GM19328 (cell line): ENCODE data around the gene TOMM5.
A peak's percentile ranks its signal among the peaks of the same experiment; 100 is the strongest.
"Not testable (repeated sequence)": the region's sequence is repeated elsewhere in the genome, so short reads cannot be mapped to it uniquely, and the experiment has no call there.

ENCODE experiments used
- ATAC-seq: cut with Tn5 transposase; IDR thresholded peaks from one replicate; pipeline ENCODE4 v1.9.1; 2021; ENCODE audit warnings: mild to moderate bottlenecking, moderate library complexity; ENCODE audit not compliant: unreplicated experiment

TOMM5 gene

DNA sequence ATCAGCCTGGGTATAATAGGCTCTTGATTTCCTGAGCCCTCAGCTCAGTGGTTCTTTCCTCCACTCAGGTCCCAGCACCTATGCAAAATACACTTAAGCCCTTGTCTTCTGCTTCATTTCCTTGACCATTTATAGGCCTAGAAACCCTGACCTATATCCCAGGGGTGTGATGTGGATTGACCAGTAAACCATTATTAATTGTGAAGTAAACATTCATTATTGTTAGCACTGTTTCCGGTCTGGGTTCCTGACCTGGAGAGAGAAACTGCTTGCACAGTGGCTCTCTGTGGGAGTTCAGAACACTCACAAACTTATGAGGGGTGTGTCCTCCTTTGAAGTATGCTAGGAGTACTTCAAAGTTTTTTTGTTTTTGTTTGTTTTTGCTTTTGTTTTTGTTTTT lies 19.6 kb upstream of the TOMM5 start:
- no peak for ATAC-seq

DNA sequence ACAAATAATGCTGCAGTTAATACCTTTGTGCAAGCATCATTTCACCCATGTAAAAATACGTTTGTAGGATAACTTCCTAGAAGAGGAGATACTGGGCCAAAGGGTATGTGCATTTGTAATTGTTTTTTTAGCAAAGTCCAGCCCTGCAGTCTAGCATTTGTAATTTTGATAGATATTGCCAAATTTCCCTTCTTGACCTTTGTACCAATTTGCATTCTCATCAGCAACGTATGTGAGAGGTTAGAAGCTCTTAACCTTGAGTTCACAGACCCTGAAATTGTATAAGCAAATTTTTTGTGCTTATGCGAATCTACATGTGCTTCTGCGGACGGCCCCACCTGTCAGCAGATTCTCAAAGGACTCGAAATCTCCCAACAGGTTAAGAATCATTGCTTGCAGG lies 18.6 kb upstream of the TOMM5 start:
- ATAC-seq, result no peak

DNA sequence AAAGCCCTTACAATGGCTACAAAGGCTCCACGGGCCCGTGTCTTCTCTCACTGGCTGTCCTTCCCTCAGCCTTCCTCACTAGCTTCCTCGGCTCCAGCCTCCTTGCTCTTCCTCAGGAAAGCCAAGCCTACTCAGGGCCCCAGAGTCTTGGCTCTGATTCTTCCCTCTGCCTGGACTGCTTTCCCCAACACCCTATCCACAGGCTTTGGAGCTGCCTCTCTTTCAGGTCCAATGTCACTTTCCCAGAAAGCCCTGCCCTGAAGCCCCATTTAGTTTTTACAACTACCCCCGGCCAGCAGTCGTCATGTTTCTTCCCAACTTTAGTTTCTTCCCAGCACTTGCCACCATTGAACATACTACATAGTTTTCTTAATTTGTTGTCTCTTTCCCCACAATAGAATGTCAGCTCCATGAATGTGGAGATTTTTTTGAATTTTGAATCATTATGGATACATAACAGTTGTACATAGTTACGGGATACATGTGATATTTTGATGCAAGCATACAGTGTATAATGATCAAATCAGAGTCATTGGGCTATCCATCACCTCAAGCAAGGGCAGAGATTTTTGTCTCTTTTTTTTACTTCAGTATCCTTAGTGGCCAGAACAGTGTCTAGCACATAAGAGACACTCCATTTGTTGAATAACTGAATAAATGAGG lies 17.5 kb upstream of the TOMM5 start:
- ATAC-seq, result no peak

DNA sequence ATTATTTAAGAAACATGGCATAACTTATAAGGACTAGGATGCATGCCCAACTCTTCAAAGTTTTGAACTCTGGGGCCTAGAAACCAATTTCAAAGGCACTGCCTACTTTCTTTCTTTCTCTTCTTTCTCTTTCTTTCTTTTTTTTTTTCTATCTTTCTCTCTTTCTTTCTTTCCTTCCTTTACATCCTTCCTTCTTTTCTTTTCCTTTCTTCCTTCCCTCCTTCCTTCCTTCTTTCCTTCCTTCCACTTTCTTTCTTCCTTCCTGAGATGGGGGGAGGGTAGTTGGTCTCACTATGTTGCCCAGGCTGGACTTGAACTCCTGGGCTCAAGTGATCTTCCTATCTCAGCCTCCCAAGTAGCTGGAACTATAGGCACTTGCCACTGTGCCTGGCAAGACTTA lies 15.9 kb upstream of the TOMM5 start:
- no peak for ATAC-seq

DNA sequence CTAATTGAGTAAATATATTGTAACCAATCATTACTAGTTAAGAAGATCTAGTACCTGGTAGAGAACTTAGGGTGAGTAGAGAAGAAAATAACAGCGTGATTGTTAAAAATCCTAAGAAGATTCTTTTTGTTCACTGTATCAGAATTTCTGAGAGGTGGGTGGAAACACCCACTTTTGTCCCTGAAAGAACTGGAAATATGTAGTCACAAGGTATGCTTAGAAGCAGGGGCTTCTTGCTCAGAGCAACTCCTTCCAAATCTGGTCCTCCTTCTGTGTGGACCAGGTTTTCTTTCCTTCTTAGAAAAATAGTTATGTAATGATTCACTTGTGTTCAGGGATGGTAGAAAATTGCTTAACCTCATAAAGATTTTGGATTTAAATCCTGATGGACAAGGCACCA lies 11.9 kb upstream of the TOMM5 start:
- no peak for ATAC-seq

DNA sequence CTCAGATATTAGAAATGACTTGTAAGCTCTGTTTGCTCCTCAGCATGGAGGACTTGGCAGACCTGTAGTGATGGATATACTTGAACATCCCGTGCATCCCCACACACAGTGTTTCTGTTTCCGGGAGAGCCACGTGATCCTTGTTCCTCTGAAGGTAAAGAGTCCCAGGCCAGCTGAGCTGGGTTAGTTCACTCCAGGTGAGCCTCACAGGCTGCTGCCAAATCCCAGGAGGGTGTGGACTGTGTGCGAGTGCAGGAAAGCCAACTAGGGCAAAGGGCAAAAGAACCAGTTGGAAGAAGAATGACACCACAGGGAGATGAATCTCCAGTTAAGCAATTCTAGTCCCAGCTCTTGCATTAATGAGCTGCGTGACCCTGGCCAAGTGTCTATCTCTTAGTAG lies 10.4 kb upstream of the TOMM5 start:
- no peak for ATAC-seq

DNA sequence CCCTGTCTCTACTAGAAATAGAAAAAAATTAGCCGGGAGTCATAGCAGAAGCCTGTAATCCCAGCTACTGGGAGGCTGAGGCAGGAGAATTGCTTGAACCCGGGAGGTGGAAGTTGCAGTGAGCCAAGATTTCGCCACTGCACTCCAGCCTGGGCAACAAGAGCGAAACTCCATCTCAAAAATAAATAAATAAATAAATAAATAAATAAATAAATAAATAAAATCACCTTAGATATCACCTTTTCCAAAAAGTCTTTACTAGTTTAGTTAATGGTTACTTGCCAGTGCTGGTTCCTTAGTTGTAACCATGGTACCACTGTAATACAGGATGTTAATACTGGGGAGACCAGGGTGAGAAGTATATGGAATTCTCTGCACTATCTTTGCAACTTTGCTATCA lies 9.7 kb upstream of the TOMM5 start:
- ATAC-seq, result not testable (repeated sequence)

DNA sequence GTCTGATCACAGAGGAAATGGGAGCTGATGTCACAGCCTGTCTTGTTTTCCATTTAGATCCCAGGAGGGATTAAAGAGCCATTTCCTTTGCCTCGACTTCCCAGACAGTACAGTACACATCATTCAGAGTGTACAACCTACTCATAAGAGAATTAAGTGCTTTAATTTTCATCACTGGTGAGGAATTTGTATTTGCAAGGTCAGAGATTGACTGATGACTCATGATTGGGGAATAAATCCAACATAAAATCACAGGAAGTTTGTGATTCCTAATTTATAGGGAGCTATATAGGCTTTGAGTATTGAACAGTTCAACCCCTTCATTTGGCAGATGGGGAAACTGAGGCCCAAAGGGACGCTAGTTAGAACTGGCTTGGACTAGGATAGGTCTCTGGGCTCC lies 4.1 kb upstream of the TOMM5 start:
- no peak for ATAC-seq

DNA sequence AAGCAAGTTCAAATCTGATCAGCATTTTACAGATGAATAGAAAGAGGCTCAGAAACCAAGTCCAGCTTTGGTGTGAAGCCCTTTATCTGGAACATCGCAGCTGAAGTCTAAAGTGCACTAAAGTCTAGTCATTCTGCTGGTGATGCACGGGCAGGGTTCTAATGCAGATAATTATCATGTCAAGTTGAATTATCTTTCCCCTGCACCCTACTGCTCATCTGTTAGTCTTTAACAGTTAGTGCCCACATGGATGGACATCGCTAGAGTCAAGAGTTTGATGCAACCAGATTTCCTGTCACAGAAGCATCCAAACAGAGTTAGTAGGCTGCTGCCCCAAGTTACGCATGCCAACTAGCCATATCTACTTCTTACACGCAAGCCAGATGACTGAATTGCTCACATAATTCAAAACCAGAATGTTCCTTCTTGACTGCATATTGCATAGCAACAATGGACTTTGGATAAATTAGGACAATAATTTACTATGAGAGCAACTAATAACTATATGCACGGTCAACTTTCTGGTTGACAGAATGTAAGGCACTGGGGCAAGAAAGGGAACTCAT lies 1.6 kb upstream of the TOMM5 start:
- no peak for ATAC-seq

DNA sequence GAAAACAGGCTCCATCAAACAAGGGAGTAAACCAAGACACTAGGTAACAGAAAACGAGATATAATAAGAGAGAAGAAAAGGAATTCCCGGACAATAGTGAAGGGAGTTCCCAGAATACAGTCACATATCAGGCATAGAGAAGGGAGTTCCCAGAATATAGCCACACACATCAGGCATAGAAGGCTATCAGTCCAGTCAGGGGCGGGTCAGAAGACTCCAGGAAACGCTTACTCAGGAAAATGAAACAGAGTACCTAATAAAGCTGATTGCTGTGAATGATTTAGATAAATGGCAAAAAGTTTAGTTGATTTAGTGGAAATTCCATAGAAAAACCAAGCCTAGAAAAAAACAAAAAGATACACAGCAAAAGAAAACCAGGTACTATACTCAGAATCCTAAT lies 4.9 kb downstream of the TOMM5 start:
- ATAC-seq, result no peak

DNA sequence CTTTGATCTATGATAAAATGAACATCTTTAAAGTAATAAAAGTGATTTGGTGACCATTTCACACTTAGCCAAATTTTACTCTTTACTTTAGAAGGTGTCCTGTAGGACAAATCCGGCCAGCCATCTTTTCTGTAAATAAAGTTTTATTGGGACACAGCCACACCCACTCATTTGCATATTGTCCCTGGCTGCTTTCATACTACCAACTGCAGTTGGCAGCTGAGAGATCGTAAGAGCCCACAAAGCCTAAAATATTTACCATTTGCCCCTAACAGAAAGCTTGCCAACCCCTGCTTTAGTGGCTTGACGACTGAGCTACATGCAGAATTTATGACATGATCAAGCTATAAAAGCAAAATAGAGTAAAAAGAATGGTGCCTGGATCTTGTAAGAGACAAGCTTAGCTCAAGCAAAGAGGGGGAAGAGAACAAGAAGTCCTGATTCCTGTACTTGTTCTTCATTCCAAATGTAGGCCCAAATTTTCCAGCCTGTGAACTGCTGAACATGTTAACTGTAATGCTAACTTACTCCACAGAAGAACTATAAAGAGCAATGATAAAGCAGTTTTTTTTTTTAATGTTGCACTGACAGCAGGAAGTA lies 8.8 kb downstream of the TOMM5 start:
- ATAC-seq, result no peak

DNA sequence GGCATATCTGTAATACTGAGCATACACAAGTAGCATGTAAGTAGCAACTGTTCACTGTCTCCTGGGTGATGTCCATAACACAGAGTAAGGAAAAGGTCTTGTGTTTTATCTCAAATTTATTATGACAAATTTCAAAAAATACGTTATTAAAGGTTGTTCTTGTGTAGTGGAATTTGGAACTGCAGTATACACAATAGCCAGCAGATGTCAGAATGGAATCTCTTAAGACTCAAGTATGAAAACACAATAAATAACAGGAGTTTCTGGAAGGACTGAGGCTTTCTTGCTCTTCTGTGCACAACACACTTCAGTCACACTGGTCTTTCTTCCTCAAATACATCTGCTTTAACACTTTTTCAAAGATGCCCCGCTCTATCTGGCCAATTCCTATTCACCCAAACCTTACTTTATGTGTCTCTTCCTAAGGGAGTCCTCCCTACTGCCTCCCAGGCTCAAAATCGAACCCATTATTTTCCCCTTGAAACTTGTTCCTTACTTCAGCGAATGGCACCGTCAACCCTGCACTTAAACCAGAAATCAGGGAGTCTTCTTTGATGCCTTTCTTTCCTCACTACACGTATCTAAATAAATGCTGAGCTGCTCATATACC lies 9.7 kb downstream of the TOMM5 start:
- ATAC-seq, result no peak

DNA sequence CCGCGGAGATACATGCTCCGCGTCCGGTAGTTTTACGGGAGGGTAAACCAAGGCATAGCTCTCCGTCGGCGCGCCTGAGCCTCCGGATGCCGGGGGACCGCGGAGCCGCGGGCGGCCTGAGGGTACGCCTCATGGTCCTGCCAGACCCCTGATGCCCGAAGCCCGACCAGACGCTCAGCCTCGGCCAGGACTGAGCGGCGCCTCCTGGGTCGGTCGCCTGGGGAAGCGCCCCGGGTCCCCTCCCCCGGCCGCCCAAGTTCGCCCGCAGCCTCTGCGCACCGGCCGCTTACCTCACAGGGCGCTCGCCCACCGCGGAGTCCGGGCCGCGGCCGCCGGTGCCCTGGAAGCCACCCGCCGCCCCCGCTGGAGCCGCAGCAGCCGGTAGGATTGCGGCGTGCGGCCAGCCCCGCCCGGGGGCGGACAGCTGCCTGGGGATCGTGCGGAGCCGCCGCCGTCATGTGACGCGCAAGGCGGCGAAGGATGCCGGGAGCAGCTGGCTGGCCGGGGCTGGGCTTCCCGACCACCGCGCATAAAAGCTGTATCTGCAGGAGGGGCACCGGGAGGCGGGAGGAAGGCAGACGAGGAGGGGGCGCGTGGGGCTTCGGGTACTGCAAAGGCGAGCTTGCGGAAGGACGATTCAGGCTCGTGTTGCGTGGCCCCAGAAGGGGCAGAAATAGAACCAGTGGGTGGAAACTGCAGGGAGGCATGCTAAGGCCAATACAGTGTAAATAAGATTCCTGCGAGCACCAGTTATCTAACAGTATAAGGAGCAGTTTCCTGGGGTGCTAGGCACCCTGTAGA lies 16.3 kb downstream of the TOMM5 start, which contains the start of gene FBXO10:
Gene FBXO10 (minus strand): TSS at position 460 of the 801 bp plus-strand sequence. CDS start 34,612 bp downstream, outside the sequence.
- peak; percentile 64 for ATAC-seq

DNA sequence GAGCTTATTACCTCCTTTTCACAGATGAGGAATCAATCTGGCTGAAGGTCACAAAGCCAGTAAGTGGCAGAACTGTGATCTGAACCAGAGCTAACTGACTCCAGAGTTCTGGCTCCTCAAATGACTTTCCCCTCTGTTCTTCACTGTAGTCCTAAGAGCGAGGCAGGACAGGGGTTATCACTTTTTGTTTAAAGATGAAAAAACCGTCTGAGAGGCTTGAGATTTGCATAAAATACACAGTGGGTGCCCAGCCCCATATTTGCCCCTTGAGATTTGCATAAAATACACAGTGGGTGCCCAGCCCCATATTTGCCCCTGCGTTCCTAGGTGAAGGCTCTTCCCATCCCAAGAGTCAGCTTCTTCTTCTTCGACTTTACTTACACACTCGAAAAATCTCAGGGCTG lies 16.9 kb downstream of the TOMM5 start:
- peak; percentile 41 for ATAC-seq

DNA sequence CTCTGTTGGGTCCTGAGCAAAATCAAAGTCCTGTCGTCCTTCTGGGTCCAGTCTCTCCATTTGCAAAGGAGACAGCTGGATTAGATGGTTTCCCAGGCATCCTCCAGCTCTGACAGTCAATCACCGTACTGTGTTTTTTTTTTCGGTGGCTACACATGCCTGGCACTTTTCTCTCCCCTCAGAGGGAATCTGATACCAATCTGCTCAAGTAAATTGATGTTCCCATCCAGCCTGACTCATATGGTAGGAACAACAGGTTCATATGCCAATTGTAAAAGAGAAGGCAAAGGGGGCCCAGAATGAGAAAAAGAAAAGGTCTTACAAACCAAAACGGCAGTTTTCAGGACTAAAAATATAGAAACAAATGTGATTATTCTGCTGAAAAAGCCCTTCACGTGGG lies 17.4 kb downstream of the TOMM5 start:
- no peak for ATAC-seq

DNA sequence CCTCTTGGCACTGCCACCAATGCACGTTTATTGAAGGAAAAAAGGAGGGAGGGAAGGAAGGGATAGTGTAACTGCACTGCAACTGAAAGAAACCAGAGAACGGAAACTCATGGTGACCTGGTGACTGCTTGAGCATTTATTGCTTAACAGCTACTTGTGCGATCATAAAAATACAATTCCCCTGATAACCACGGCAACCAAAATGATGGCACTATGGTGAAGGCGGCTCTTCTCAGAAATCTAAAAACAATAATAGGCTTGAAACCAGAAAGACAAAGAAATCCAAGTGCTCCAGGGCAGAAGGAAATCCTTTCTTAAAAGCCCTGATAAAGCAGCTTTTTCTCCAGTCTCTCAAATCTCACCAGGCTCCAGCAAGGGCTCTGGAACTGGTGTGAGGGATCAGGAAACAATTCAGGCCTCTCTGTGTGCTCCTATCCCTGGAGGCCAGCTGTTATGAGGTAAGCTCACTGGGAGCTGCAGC lies 18.1 kb downstream of the TOMM5 start:
- no peak for ATAC-seq

DNA sequence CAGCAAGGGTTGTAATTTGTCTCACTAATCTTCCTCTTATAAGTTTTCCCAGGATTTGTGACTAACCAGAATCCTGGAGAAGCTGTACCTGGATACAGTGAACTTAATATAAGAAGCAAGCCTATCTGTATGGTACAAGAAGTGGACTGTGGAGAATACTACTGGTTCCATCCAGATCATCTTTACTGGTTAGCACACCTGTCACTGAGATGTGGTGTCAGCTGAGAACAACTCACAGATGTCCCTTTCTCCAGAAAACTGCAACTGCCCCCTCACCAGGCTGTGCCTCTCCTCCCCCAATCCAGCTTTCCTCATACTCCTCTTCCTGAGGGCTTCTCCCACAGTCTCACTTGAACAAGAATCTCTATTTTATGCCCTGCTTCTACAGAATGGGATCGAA lies 21.1 kb downstream of the TOMM5 start:
- ATAC-seq, result no peak

DNA sequence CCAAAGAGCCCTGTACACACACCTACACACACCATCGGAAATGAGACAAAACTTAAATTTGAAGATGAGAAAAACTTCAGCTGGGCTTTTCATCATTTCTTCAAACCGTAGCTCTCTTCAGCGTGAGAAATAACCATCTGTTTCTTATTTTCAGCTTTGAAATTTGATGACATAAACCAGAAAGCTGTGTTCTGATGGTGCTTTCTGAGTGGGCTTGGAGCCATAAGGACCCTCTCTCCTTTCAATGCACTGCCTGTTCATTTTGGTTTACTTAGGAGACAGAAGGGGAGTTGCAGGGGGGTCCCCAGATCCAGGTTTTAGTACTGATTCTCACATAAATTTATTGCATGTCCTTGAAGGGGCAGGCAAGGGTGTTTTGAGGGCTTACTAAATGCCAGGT lies 25.7 kb downstream of the TOMM5 start:
- no peak for ATAC-seq

DNA sequence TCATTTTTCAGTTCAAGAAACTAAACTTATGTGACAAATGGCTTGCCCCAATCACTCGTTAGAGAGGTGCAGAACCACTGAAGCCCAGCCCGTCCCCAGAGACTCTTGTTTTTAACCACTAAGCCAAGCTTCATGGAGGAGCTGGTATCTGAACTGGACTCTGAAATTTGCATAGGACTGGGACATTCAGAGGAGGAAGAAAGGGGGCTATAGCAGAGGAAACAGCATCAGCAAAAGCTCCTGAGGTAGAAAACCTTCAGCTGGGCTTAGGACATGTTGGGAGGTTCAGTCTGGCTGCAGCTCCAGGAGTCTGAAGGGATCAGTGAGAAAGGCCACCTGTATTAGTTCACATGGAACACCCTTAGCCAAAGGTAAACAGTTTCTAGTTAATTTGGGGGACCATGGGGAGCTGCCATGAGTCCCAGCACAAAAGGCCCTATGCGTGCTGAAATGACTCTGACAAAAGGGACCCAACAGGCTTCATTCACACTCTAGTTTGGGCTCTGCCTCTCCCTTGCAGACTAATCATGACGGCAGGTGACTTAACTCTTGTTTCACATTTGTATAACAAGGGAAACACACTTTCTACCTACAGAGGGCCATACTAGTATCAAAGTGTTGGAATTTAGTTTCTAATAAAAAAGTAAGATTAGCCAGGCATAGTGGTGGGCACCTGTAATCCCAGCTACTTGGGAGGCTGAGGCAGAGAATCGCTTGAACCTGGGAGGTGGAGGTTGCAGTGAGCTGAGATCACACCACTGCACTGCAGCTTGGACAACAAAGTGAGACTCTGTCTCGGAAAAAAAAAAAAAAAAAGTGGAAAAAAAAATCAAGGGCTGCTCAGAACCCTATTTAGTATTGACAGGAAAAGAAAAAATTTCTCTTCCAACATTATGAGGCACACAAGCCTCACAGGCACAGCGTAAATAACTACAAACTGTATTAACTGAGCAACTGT lies 26.5 kb downstream of the TOMM5 start:
- peak; percentile 52 for ATAC-seq

DNA sequence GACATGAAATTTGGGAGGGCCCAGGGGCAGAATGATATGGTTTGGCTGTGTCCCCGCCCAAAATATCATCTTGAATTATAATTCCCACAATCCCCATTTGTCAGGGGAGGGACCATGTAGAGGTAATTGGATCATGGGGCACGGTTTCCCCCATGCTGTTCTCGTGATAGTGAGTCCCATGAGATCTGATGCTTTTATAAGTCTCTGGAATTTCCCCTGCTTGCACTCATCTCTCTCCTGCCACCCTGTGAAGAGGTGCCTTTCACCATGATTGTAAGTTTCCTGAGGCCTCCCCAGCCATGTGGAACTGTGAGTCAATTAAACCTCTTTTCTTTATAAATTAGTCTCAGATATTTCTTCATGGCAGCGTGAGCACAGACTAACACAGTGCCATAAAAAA lies 27.5 kb downstream of the TOMM5 start:
- ATAC-seq, result no peak
